Suprapubic skin (tissue), 3 donors: ENCODE data around the gene ARHGEF28.

Experiments
- EP300 ChIP-seq: sonication (generic); formaldehyde crosslinking; IDR thresholded peaks from one replicate; pipeline ENCODE4 v1.6.1; 2017; ENCODE audit warnings: antibody characterized with exemption
- POLR2A ChIP-seq, 2 donors: fragments of 450-650 bp; IDR thresholded peaks; one replicate each; pipeline ENCODE4 v1.6.1; 2017; ENCODE audit warnings: antibody characterized with exemption in 2 of 2, mild to moderate bottlenecking in 2 of 2, moderate library complexity in 2 of 2
- TF ChIP-seq, protein P1 (sequence below), 2 donors: fragments of 200-600 bp in 1 of 2; fragments of 450-650 bp in 1 of 2; sonication (generic) in 1 of 2; IDR thresholded peaks; one replicate each; pipeline ENCODE4 v1.5.1; 2016 to 2019; ENCODE audit warnings: antibody characterized with exemption in 2 of 2, mild to moderate bottlenecking in 1 of 2, moderate library complexity in 1 of 2

DNA sequence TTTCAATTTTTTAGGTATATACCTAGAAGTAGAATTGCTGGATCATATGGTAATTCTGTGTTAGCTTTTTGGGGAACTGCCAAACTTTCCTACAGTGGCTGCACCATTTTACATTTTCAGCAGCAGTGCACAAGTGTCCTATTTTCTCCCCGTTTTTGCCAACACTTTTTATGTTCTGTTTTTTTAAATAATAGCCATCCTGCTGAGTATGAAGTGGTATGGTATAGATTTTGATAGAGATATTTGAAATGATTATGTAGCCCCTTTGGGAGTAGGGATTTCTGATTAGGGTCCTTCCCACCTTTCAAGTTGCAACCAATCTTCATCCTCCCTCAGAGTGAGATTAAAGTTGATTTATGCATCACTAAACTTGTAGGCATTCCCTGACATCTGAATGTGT is 76.5 kb downstream of the ARHGEF28 start:
- TF ChIP-seq, protein P1, sequence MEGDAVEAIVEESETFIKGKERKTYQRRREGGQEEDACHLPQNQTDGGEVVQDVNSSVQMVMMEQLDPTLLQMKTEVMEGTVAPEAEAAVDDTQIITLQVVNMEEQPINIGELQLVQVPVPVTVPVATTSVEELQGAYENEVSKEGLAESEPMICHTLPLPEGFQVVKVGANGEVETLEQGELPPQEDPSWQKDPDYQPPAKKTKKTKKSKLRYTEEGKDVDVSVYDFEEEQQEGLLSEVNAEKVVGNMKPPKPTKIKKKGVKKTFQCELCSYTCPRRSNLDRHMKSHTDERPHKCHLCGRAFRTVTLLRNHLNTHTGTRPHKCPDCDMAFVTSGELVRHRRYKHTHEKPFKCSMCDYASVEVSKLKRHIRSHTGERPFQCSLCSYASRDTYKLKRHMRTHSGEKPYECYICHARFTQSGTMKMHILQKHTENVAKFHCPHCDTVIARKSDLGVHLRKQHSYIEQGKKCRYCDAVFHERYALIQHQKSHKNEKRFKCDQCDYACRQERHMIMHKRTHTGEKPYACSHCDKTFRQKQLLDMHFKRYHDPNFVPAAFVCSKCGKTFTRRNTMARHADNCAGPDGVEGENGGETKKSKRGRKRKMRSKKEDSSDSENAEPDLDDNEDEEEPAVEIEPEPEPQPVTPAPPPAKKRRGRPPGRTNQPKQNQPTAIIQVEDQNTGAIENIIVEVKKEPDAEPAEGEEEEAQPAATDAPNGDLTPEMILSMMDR (IDR thresholded peaks at IDR 0.05): no peak
- TF ChIP-seq POLR2A (IDR thresholded peaks at IDR 0.05) (no peak), EP300 (no peak)
